GM23248 (cell line): ENCODE results near the gene PPFIBP1. TPM values are rescaled to one million over a fixed set of nuclear protein-coding genes. Genes with fewer than 3 reads are reported as not detected.
"Not testable (repeated sequence)": the region's sequence is repeated elsewhere in the genome, so short reads cannot be mapped to it uniquely, and the experiment has no call there.

ENCODE experiments used
- DNase-seq: peaks from one replicate; pipeline ENCODE4 v3.0.0-alpha.2; 2015
- H2AFZ ChIP-seq: fragments of 200-600 bp; sonication (generic); 2 replicates; pipeline ENCODE4 v1.6.1; 2016; ENCODE audit warnings: antibody characterized with exemption
- H3F3A ChIP-seq: fragments of 200-600 bp; sonication (generic); 2 replicates; pipeline ENCODE4 v1.6.1; 2016; ENCODE audit warnings: mild to moderate bottlenecking, antibody characterized with exemption, mixed run types; ENCODE audit not compliant: insufficient read depth
- H3K27ac ChIP-seq: fragments of 200-600 bp; sonication (generic); 2 replicates; pipeline ENCODE4 v1.5.1; 2016; ENCODE audit warnings: mild to moderate bottlenecking
- H3K27me3 ChIP-seq: fragments of 200-600 bp; sonication (generic); replicated peaks from 2 replicates; pipeline ENCODE4 v1.6.1; 2016; ENCODE audit warnings: mild to moderate bottlenecking; ENCODE audit not compliant: insufficient read depth
- H3K36me3 ChIP-seq: fragments of 200-600 bp; sonication (generic); 2 replicates; pipeline ENCODE4 v1.6.1; 2016; ENCODE audit warnings: low read depth, mild to moderate bottlenecking
- H3K4me1 ChIP-seq: fragments of 200-600 bp; sonication (generic); 2 replicates; pipeline ENCODE4 v1.6.1; 2016; ENCODE audit warnings: mild to moderate bottlenecking; ENCODE audit not compliant: insufficient read depth
- H3K4me2 ChIP-seq: fragments of 200-600 bp; sonication (generic); one replicate; pipeline ENCODE4 v1.6.1; 2016; ENCODE audit warnings: mild to moderate bottlenecking; ENCODE audit not compliant: unreplicated experiment
- H3K4me3 ChIP-seq: fragments of 200-600 bp; sonication (generic); 2 replicates; pipeline ENCODE4 v1.5.1; 2016; ENCODE audit warnings: mild to moderate bottlenecking
- H3K79me2 ChIP-seq: fragments of 200-600 bp; sonication (generic); 2 replicates; pipeline ENCODE4 v1.6.1; 2016; ENCODE audit warnings: mild to moderate bottlenecking; ENCODE audit not compliant: insufficient read depth
- H3K9ac ChIP-seq: fragments of 200-600 bp; sonication (generic); 2 replicates; pipeline ENCODE4 v1.6.1; 2016; ENCODE audit warnings: mild to moderate bottlenecking
- H3K9me2 ChIP-seq: fragments of 200-600 bp; sonication (generic); 2 replicates; pipeline ENCODE4 v1.6.1; 2016; ENCODE audit warnings: mixed run types, mild to moderate bottlenecking, moderate library complexity; ENCODE audit not compliant: insufficient read depth
- H3K9me3 ChIP-seq: fragments of 200-600 bp; sonication (generic); one replicate; pipeline ENCODE4 v1.6.1; 2017; ENCODE audit warnings: low read depth
- H4K20me1 ChIP-seq: fragments of 200-600 bp; sonication (generic); 2 replicates; pipeline ENCODE4 v1.6.0; 2016; ENCODE audit not compliant: insufficient read depth
- EZH2 ChIP-seq: fragments of 200-600 bp; sonication (generic); IDR thresholded peaks from 2 replicates; pipeline ENCODE4 v1.6.1; 2018; ENCODE audit warnings: antibody characterized with exemption, mild to moderate bottlenecking; ENCODE audit not compliant: insufficient read depth, poor library complexity, severe bottlenecking
- EZH2phosphoT487 ChIP-seq: fragments of 200-600 bp; sonication (generic); IDR thresholded peaks from 2 replicates; pipeline ENCODE4 v1.6.1; 2018; ENCODE audit warnings: antibody characterized with exemption, moderate library complexity, mild to moderate bottlenecking, low read depth; ENCODE audit not compliant: insufficient read depth
- WGBS, 2 experiments: methylation state at CpG; one replicate each; pipeline ENCODE4 v1.1.6; 2015 to 2017; ENCODE audit warnings: low lambda C conversion rate in 2 of 2, low coverage in 1 of 2; ENCODE audit errors: missing lambda C conversion rate in 2 of 2; 5-methylcytosine and 5-hydroxymethylcytosine counted together
- in situ Hi-C: fragments of 300-500 bp; cut with MboI; formaldehyde crosslinking; loops from 2 replicates; pipeline ENCODE4 v1.15.0; 2020
- polyA plus RNA-seq: library from polyadenylated mRNA; unstranded; fragments of >200 nt; fragmentation: Nextera tagmentation; extraction: Ambion mirVana; gene quantifications from 2 replicates; pipeline ENCODE4 v1.2.1, GENCODE V29; 2016
- total RNA-seq: library from RNA; depleted of rRNA; stranded (reverse); fragments of >200 nt; shearing (Covaris generic); gene quantifications from 2 replicates; pipeline ENCODE4 v1.2.3, GENCODE V29; 2014

Gene PPFIBP1
- total and polyA plus RNA-seq, 2 experiments from 2014 or later: 86.0 to 101 TPM

DNA sequence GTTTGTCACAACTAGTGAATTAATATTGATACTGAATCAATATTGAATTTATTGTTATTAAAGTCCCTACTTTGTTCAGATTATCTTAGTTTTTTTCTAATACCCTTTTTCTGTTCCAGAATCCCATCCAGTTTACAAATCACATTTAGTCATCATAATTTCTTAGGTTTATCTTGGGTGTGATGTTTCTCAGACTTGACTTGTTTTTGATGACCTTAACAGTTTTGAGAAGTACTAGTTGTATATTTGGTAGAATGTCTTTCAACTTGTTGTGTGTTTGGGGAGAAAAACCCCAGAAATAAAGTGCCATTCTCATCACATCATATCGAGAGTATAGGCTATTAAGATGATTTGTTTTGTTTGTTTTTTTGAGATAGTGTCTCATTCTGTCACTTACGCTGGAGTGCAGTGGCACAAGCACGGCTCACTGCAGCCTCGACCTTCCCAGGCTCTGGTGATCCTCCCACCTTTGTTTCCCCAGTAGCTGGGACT, 206.1 kb downstream of the PPFIBP1 start:
- H3K4me3 ChIP-seq: no peak overlapping the region
- H3K4me2 ChIP-seq: no peak overlapping the region
- H4K20me1 ChIP-seq: no peaks in the 10 kb centered on the region
- no peak for DNase-seq
- peaks cover 39% of the 10 kb centered on the region for H3K79me2 ChIP-seq
- no peak overlapping the region for H2AFZ ChIP-seq
- TF ChIP-seq EZH2 (no peak), EZH2phosphoT487 (no peak)
- in situ Hi-C loops: loop anchor here (10.0 kb wide), 2 partner anchors 215 to 445 kb away; no protein-coding TSS in a partner anchor
- peaks cover 9% of the 10 kb centered on the region; the same call in 1 of the 2 replicates for H3K4me1 ChIP-seq
- H3K9ac ChIP-seq: no peak overlapping the region
- no peaks in the 10 kb centered on the region for H3K27me3 ChIP-seq
- H3K9me3 ChIP-seq: no peaks in the 10 kb centered on the region
- H3K27ac ChIP-seq: no peak overlapping the region
- H3K36me3 ChIP-seq: peaks cover 25% of the 10 kb centered on the region
- peaks cover 5% of the 10 kb centered on the region; the same call in 1 of the 2 replicates for H3F3A ChIP-seq
- 96 to 98% methylated on average over 4 of the region's 4 CpGs for WGBS, 2 experiments
- no peaks in the 10 kb centered on the region for H3K9me2 ChIP-seq

GRCh38 chr12:27732281-27732680, 208.3 kb downstream of the PPFIBP1 start:
- Histone ChIP-seq H3K9ac (no peak overlapping the region), H2AFZ (no peak overlapping the region), H3K4me2 (no peak overlapping the region), H3K27ac (no peak overlapping the region), H4K20me1 (no peaks in the 10 kb centered on the region), H3K9me3 (no peaks in the 10 kb centered on the region), H3K4me3 (no peak overlapping the region), H3K36me3 (peaks cover 36% of the 10 kb centered on the region), H3K27me3 (no peaks in the 10 kb centered on the region), H3K4me1 (peaks cover 9% of the 10 kb centered on the region; the same call in 1 of the 2 replicates), H3K79me2 (peaks cover 24% of the 10 kb centered on the region), H3F3A (peaks cover 5% of the 10 kb centered on the region; the same call in 1 of the 2 replicates), H3K9me2 (no peaks in the 10 kb centered on the region)
- no peak for TF ChIP-seq EZH2
- TF ChIP-seq EZH2phosphoT487: no peak
- 95 to 96% methylated on average over 2 of the region's 2 CpGs for WGBS, 2 experiments
- peak; percentile 26 for DNase-seq
- in situ Hi-C loops: loop anchor here (10.0 kb wide), 2 partner anchors 213 to 443 kb away; no protein-coding TSS in a partner anchor

GRCh38 chr12:27733052-27733656, 209.1 kb downstream of the PPFIBP1 start:
- Histone ChIP-seq H3K4me2 (no peak overlapping the region), H3K79me2 (peaks cover 16% of the 10 kb centered on the region; the same call in 1 of the 2 replicates), H2AFZ (no peak overlapping the region), H3K27me3 (no peaks in the 10 kb centered on the region), H3K4me3 (no peak overlapping the region), H3K36me3 (peaks cover 45% of the 10 kb centered on the region), H4K20me1 (no peaks in the 10 kb centered on the region), H3K9ac (no peak overlapping the region), H3K4me1 (peaks cover 9% of the 10 kb centered on the region; the same call in 1 of the 2 replicates), H3K27ac (no peak overlapping the region), H3F3A (peaks cover 5% of the 10 kb centered on the region; the same call in 1 of the 2 replicates), H3K9me2 (no peaks in the 10 kb centered on the region), H3K9me3 (no peaks in the 10 kb centered on the region)
- peak; percentile 66 for DNase-seq
- TF ChIP-seq EZH2phosphoT487: no peak
- TF ChIP-seq EZH2: no peak
- 8 to 9% methylated on average over 3 of the region's 3 CpGs for WGBS, 2 experiments
- in situ Hi-C loops: loop anchor here (10.0 kb wide), 2 partner anchors 212 to 442 kb away; no protein-coding TSS in a partner anchor

GRCh38 chr12:27733791-27734190, 209.8 kb downstream of the PPFIBP1 start:
- H2AFZ ChIP-seq: no peak overlapping the region
- no peak overlapping the region for H3K27ac ChIP-seq
- in situ Hi-C loops: loop anchor here (10.0 kb wide), 2 partner anchors 211 to 441 kb away; no protein-coding TSS in a partner anchor
- H3K4me3 ChIP-seq: no peak overlapping the region
- H3K36me3 ChIP-seq: peaks cover 45% of the 10 kb centered on the region
- H3K4me2 ChIP-seq: no peak overlapping the region
- H3K4me1 ChIP-seq: peaks cover 9% of the 10 kb centered on the region; the same call in 1 of the 2 replicates
- H3K27me3 ChIP-seq: no peaks in the 10 kb centered on the region
- peaks cover 14% of the 10 kb centered on the region; the same call in 1 of the 2 replicates for H3K79me2 ChIP-seq
- no peak for TF ChIP-seq EZH2
- TF ChIP-seq EZH2phosphoT487: no peak
- peak; percentile 7 for DNase-seq
- H3K9ac ChIP-seq: no peak overlapping the region
- H3K9me3 ChIP-seq: no peaks in the 10 kb centered on the region
- H3F3A ChIP-seq: peaks cover 5% of the 10 kb centered on the region; the same call in 1 of the 2 replicates
- no peaks in the 10 kb centered on the region for H3K9me2 ChIP-seq
- WGBS, 2 experiments: 96 to 98% methylated on average over 1 of the region's 1 CpG
- no peaks in the 10 kb centered on the region for H4K20me1 ChIP-seq

GRCh38 chr12:27734321-27734720, 210.3 kb downstream of the PPFIBP1 start:
- in situ Hi-C loops: loop anchor here (10.0 kb wide), 2 partner anchors 210 to 440 kb away; no protein-coding TSS in a partner anchor
- H3K27me3 ChIP-seq, H3K9me3 ChIP-seq, H3K4me3 ChIP-seq, H3K4me2 ChIP-seq, H3K9me2 ChIP-seq, DNase-seq, H3F3A ChIP-seq, H4K20me1 ChIP-seq, H2AFZ ChIP-seq, H3K4me1 ChIP-seq, H3K9ac ChIP-seq, H3K27ac ChIP-seq: not testable (repeated sequence)
- Histone ChIP-seq H3K79me2 (peaks cover 10% of the 10 kb centered on the region; the same call in 1 of the 2 replicates), H3K36me3 (peaks cover 47% of the 10 kb centered on the region)
- 89% methylated on average over 9 of the region's 9 CpGs for WGBS, 2 experiments
